Activated T-cell treated with anti-CD3 and anti-CD28 coated beads, Interleukin-2, amount 50 U/mL, for 4 hours (primary cell): ENCODE data around the gene FBLN2. TPM values are rescaled to one million over a fixed set of nuclear protein-coding genes. Genes with fewer than 3 reads are reported as not detected.

Experiments
- ATAC-seq, 2 donors: fragments of 200-7000 bp; cut with Tn5 transposase; one replicate each; pipeline ENCODE4 v1.10.0; 2021
- DNase-seq: peaks from one replicate; pipeline ENCODE4 v3.0.0-alpha.2; 2020
- H3K27me3 Mint-ChIP-seq: one replicate; pipeline ENCODE4 v1.8.0; 2021; ENCODE audit warnings: low read depth, mixed read lengths
- H3K36me3 Mint-ChIP-seq: one replicate; pipeline ENCODE4 v1.8.0; 2022; ENCODE audit warnings: mixed read lengths; ENCODE audit not compliant: insufficient read depth
- H3K4me1 Mint-ChIP-seq: one replicate; pipeline ENCODE4 v1.8.0; 2021; ENCODE audit warnings: low read depth, mixed read lengths
- H3K4me3 Mint-ChIP-seq: one replicate; pipeline ENCODE4 v1.8.0; 2021; ENCODE audit warnings: mild to moderate bottlenecking, moderate library complexity, mixed read lengths
- H3K9me3 Mint-ChIP-seq: one replicate; pipeline ENCODE4 v1.8.0; 2021; ENCODE audit warnings: mixed read lengths
- total RNA-seq, 3 donors: library from RNA; stranded (reverse); gene quantifications; one replicate each; pipeline ENCODE4 v1.2.1, GENCODE V29; 2021

FBLN2 gene
- total RNA-seq, 3 donors from 2014 or later = 0.16 to 0.63 (median 0.16) TPM

- H3K4me3 Mint-ChIP-seq = no peak overlapping the region
- peaks cover 9% of the 10 kb centered on the region for H3K4me1 Mint-ChIP-seq
- ATAC-seq (no peak), DNase-seq (no peak)
- peaks cover 3% of the 10 kb centered on the region for H3K27me3 Mint-ChIP-seq
- no peaks in the 10 kb centered on the region for H3K36me3 Mint-ChIP-seq
- H3K9me3 Mint-ChIP-seq = no peaks in the 10 kb centered on the region
Observed at GRCh38 chr3:13660042-13660874, 111.3 kb downstream of the FBLN2 start.

DNA sequence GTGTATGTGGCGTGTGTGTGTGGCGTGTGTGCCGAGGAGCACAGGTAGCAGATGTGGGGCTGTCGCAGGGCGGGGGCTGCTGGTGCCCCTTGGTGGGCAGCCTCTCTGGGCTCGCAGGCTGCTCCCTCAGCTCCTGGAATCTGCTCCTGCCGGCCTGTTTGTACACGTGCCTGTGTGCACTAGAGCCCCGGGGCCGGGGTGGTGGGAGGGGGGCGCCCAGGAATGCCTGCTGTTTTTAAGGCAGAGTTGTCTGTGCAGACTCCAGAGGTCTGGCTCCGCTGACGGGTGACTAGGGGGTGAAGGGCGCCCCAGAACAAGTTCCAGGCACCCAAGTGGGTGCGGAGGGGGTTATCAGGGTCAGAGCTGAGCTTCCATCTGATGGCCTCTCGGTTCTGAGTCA lies 112.2 kb downstream of the FBLN2 start:
- Mint-ChIP-seq H3K4me1 (peaks cover 3% of the 10 kb centered on the region), H3K27me3 (no peaks in the 10 kb centered on the region), H3K4me3 (no peak overlapping the region), H3K9me3 (no peaks in the 10 kb centered on the region), H3K36me3 (no peaks in the 10 kb centered on the region)
- DNase-seq (no peak), ATAC-seq (no peak)

GRCh38 chr3:13662238-13662847 lies 113.4 kb downstream of the FBLN2 start:
- DNase-seq = no peak
- Mint-ChIP-seq H3K9me3 (no peaks in the 10 kb centered on the region), H3K4me1 (peaks cover 2% of the 10 kb centered on the region), H3K27me3 (no peaks in the 10 kb centered on the region), H3K36me3 (no peaks in the 10 kb centered on the region), H3K4me3 (no peak overlapping the region)
- no peak for ATAC-seq

DNA sequence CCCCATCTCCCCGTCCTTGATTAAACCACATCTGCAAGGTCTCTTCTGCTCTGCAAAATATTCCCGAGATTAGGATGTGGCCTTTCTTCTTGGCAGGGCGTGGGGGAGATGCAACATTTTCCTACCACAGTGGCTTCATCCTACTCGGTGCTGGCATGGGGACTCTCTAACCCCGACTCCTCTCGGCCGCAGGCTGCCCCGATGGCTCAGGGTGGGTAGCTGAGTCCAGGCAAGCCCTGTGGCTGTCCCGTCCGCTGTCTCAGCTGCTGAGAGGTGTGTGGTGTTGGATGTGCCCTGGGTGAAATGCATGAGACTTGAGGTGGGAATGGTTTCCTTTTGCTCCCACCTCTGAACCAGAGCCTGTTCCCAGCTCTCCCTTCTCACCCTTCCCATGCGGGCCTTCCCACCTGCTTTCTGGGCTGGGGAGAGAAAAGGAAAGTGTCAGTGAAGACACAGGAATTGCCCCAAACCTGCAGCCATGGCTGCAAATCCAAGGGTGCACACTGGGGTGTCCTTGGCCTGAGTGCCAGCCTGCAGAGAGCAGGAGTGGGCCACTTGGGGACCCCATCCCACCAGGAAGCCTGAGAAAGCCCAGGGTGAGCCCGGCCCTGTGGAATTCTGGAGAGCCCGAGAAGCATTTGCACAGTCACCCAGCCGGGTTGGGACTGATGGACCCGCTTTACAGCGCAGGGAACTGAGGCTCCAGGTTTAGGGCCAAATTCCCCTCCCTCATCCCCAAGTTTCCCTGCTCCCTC lies 115.0 kb downstream of the FBLN2 start:
- no peak for DNase-seq
- H3K4me1 Mint-ChIP-seq = no peaks in the 10 kb centered on the region
- ATAC-seq = no peak
- peaks cover 6% of the 10 kb centered on the region for H3K27me3 Mint-ChIP-seq
- H3K4me3 Mint-ChIP-seq = no peak overlapping the region
- no peaks in the 10 kb centered on the region for H3K9me3 Mint-ChIP-seq
- no peaks in the 10 kb centered on the region for H3K36me3 Mint-ChIP-seq

GRCh38 chr3:13665582-13666226 lies 116.8 kb downstream of the FBLN2 start:
- Mint-ChIP-seq H3K9me3 (no peaks in the 10 kb centered on the region), H3K27me3 (peaks cover 8% of the 10 kb centered on the region), H3K4me3 (no peak overlapping the region), H3K4me1 (no peaks in the 10 kb centered on the region), H3K36me3 (no peaks in the 10 kb centered on the region)
- DNase-seq (no peak), ATAC-seq (no peak)

DNA sequence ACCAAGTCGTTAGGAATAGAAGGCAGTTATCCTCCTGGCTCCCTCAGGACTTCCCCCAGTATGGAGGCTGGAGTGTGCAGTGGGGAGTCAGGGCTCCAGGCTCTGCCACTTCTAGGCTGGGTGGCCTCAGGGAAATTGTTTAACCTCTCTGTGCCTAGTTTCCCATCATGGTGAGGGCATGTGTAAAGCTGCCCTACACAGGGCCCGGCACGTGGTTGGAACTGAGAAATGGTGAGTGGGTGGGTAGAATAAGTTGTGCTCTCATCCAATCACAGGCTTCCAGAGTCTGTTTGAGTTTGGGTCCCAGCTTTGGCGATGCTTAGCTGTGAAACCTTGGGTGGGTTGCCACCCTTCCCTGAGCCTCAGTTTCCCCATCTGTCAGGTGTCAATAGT lies 117.3 kb downstream of the FBLN2 start:
- Mint-ChIP-seq H3K4me1 (no peaks in the 10 kb centered on the region), H3K4me3 (no peak overlapping the region), H3K36me3 (no peaks in the 10 kb centered on the region), H3K9me3 (no peaks in the 10 kb centered on the region), H3K27me3 (peaks cover 8% of the 10 kb centered on the region)
- no peak for DNase-seq
- ATAC-seq = no peak

- H3K9me3 Mint-ChIP-seq = no peaks in the 10 kb centered on the region
Observed at GRCh38 chr3:13666781-13667709, 118.1 kb downstream of the FBLN2 start.

GRCh38 chr3:13668136-13668535 lies 119.2 kb downstream of the FBLN2 start:
- Mint-ChIP-seq H3K4me3 (no peak overlapping the region), H3K27me3 (peaks cover 8% of the 10 kb centered on the region), H3K9me3 (no peaks in the 10 kb centered on the region), H3K4me1 (no peaks in the 10 kb centered on the region), H3K36me3 (no peaks in the 10 kb centered on the region)
- ATAC-seq (no peak), DNase-seq (no peak)

More at GRCh38 chr3:13666781-13667709, 118.1 kb downstream of the FBLN2 start:
- Mint-ChIP-seq H3K27me3 (peaks cover 8% of the 10 kb centered on the region), H3K36me3 (no peaks in the 10 kb centered on the region), H3K4me1 (no peaks in the 10 kb centered on the region), H3K4me3 (no peak overlapping the region)
- no peak for DNase-seq
- ATAC-seq = no peak

- Mint-ChIP-seq H3K4me1 (no peaks in the 10 kb centered on the region), H3K4me3 (no peak overlapping the region), H3K36me3 (no peaks in the 10 kb centered on the region), H3K27me3 (peaks cover 11% of the 10 kb centered on the region), H3K9me3 (no peaks in the 10 kb centered on the region)
- ATAC-seq (no peak), DNase-seq (no peak)
Observed at GRCh38 chr3:13669457-13669856, 120.5 kb downstream of the FBLN2 start.

DNA sequence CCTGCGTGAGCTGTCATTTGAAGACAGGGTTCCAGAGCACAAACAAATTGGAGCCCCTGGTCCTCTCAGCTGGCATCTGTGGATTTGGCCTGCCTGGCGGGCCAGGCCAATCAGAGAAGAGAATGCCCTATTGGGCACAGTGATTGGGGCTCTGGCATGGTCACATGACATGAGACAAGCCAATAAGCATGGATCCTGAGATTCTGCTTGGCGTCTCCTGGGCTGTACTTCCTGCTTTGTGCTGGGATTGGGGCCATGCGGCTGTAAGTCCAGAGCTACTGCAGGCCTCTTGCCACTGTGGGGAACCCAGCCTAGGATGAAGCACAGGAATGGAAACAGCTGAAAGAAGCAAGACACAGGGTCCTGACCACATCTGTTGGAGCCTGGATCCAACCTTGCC lies 121.4 kb downstream of the FBLN2 start:
- Mint-ChIP-seq H3K4me3 (no peak overlapping the region), H3K36me3 (no peaks in the 10 kb centered on the region), H3K4me1 (no peaks in the 10 kb centered on the region), H3K27me3 (peaks cover 12% of the 10 kb centered on the region), H3K9me3 (no peaks in the 10 kb centered on the region)
- ATAC-seq (no peak), DNase-seq (no peak)

DNA sequence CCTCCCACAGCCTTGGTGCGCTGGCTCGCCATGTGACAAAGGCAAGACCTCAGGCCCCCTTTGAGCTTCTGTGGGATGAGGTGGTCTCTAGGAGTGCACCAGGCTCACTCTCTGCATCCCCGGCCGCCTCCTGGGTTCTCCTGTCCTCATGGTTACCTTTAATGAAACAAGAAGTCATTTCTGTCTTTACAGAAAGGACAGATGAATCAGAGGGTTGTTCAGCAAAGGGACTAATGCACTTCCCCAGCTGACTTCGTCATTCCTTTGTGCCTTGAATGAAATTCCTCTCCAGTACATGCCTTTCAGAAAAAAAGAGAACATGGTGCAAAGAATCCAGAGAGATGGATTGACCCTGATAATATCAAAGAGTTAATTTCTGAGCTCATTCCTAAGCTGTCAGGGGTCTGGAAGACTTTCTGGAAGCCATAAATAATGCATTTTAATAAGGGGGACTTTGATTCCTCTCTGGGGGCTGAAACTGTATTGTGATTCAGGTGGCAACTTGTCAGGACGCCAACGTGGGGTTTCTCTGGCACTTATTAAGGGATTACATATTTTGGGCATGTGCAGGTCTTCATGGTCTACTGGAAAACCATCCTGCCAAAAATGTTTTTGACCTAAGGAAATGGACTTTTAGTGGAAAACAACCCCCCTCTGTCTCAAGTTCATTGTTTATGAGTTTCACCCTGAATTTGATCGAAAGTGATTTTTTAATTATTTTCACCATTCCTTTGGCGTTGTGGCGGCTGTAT lies 122.7 kb downstream of the FBLN2 start:
- H3K4me3 Mint-ChIP-seq = no peak overlapping the region
- ATAC-seq (no peak), DNase-seq (no peak)
- H3K36me3 Mint-ChIP-seq = no peaks in the 10 kb centered on the region
- H3K27me3 Mint-ChIP-seq = peaks cover 16% of the 10 kb centered on the region
- H3K9me3 Mint-ChIP-seq = no peaks in the 10 kb centered on the region
- no peaks in the 10 kb centered on the region for H3K4me1 Mint-ChIP-seq

DNA sequence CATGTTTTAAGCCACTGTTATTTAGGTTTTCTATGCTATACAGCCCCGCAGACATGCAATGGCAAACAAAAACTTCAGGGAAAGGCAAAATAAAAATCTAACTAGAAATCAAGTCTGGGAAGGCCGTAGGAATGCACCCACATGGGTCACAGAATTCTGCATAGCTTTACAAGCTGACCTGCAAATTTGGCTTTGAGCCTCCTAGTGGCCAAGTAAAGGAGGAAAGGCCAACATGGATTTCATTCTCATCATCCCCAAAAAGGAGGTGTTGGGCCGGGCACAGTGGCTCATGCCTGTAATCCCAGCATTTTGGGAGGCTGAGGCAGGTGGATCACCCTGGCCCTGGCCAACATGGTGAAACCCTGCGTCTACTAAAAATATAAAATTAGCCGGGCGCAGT lies 124.3 kb downstream of the FBLN2 start:
- H3K36me3 Mint-ChIP-seq = no peaks in the 10 kb centered on the region
- H3K9me3 Mint-ChIP-seq = no peaks in the 10 kb centered on the region
- H3K4me1 Mint-ChIP-seq = no peaks in the 10 kb centered on the region
- DNase-seq (no peak), ATAC-seq (no peak)
- H3K27me3 Mint-ChIP-seq = peaks cover 18% of the 10 kb centered on the region
- no peak overlapping the region for H3K4me3 Mint-ChIP-seq
